Stimulated activated CD8-positive, alpha-beta memory T cell treated with anti-CD3 and anti-CD28 coated beads, Interleukin-12 subunit alpha, Interleukin-12 subunit beta, amount 100 ng/mL, for 24 hours (primary cell): Measurements from ENCODE around the gene ZDHHC12.

Experiments used
- DNase-seq: peaks from one replicate; pipeline ENCODE4 v3.0.0-alpha.2; 2020; ENCODE audit errors: extremely low read depth

ZDHHC12 gene

DNA sequence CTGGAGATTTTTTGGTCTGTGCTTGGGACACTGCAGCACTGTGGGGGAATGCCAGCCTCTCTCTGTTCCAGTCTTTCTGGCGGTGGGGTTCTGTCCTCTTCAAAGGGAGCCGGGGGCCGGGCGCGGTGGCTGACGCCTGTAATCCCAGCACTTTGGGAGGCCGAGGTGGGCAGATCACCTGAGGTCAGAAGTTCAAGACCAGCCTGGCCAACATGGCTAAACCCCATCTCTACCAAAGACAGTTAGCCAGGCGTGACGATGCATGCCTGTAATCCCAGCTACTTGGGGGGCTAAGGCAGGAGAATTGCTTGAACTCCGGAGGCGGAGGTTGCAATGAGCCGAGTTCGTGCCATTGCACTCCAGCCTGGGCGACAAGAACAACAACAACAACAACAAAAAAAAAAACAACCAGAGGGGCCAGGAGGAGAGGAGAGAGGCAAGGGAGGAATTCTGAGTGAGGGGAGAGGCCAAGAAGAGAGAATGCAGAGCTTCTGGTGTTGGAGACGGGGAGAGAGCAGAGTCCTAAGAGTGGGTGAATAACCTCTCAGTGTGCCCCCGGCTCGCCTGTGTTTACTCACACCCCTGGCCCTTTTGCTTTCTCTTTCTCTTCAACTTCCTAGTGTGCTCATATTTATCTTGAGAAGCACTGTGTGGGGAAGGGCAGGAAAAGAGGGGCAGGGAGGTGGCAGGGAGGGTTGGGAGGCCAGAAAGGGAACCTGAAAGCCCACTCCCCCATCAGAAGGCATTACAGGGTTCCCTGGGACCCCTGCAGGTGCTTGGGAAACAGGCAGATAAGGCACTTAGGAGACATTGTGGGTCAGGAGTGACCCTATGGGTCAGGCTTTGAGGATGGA is 38.1 kb downstream of the ZDHHC12 start:
- no peak for DNase-seq

DNA sequence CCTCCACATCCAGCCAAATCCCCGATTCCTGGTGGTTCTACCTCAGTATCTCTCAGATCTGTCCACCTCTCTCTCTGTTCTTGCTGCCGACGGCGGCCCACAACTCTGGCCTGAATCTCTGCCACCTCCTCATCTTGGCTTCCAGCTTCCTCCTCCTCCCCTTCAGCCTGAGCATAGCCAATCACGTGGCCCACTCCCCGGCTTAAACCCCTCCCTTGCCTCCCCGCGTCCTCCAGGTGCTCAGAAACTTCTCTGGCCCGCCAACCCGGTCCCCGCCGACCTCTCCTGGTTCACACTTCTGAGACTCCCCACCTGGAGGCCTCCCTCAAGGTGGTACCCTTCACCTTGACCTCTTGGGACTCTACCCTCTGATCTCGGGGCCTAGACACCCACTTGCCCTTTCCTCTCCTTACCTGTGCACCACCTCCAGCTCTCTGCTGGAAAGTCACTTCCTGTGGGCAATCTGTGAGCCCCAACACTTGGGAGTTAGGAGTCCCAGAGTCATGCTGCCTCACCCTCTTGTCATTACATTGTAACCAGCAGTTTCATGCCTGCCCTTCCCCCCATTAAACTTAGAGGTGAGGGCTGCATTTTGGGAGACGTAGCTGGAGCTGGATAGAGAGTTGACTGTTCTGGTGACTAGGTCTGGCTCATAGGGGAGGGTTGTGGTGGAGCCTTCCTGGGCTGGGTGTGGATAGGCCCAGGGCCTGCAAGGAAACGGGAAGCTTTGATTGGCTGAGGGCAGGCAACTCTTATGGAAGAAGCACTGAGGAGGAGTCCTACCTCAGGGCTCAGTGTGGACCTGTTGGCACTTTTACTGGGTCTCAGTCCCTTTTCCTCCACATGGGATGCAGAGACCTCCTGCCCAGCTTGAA is 39.4 kb downstream of the ZDHHC12 start:
- no peak for DNase-seq

DNA sequence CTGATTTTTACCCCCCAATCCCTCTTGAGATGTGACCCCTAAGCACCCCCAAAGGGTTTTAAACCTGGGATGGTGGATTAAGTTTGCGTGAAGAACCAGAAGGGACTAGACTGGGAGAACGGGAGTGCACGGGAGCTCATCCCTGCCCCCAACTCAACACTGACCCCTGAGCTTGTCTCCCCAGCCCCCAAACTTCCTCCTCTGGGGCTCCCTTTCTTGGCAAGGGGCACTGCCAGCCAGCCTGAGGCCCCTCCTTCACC is 39.9 kb downstream of the ZDHHC12 start:
- DNase-seq = no peak

DNA sequence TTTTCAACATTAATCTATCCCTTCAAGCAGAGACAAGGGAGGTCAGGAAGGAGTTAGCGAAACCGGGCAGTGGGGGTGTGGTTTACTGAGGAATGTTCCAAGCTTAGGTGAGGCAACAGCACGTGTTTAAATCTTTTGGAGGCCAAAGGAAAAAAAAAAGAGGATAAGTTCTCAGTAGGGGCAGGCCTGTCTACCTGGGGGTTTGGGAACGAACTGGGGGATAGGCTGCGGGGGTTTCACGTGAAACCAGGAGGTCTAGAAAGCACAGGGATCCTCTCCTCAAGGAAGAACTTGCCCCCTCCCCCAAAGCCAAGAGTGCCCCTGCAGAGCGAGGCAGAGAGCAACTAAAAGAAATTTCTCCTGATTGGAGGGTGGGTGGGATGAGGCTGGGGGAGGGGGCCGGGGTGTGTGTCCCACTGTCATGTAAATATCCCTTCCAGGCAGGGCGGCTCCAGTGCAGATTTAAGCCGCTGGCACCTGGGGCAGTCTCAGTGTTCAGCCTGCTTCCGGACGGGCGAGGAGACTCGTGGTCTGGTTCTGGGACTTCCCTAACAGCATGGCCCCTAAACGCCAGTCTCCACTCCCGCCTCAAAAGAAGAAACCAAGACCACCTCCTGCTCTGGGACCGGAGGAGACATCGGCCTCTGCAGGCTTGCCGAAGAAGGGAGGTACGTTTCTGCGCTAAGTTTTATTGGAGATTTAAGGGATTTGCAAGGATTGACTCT is 40.4 kb downstream of the ZDHHC12 start:
- no peak for DNase-seq

DNA sequence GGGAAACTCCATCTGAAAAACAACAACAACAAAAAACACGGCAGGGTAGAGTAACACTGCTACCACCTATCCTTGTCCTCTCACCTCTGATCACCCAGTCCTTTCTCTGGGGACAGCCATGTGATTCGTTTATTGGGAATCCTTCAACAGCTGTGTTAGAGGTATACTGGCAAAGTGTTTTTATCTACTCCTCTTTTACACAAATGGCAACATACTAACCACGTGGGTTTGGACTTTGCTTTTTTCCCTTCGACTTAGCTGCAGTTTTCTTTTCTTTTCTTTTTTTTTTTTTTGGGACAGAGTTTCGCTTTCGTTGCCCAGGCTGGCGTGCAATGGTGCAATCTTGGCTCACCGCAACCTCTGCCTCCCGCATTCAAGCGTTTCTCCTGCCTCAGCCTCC is 46.1 kb downstream of the ZDHHC12 start:
- DNase-seq = no peak

DNA sequence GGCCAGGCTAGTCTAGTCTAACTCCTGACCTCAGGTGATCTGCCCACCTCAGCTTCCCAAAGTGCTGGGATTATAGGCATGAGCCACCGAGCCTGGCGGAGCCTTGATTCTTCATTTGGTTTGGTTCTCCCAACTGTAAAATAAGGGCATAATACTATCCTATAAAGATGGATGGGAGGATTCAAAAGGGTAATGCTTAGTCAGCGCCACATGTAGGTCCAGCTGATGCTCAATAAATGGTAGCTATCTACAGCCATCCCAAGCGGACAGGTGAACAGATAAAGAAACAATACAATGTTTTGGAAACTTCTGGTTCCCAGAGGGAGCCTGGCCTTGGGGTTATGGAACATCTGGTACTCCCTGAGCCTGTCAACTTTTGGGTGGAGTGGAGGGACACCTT is 48.5 kb downstream of the ZDHHC12 start:
- no peak for DNase-seq
